Muscle layer of colon (tissue), 2 donors: ENCODE results near the gene GRK4.
"Not testable (repeated sequence)": the region's sequence is repeated elsewhere in the genome, so short reads cannot be mapped to it uniquely, and the experiment has no call there.

Source experiments
- H3K27ac ChIP-seq: one replicate; pipeline ENCODE4 v1.7.0; 2013; ENCODE audit warnings: low read depth, mild to moderate bottlenecking, low read length, moderate library complexity
- H3K27me3 ChIP-seq, 2 donors: one replicate each; pipeline ENCODE4 v1.7.0; 2013; ENCODE audit warnings: low read length in 2 of 2, mild to moderate bottlenecking in 2 of 2; ENCODE audit not compliant: insufficient read depth in 2 of 2, control insufficient read depth in 1 of 2
- H3K36me3 ChIP-seq: one replicate; pipeline ENCODE4 v1.7.0; 2013; ENCODE audit warnings: mild to moderate bottlenecking, low read length; ENCODE audit not compliant: insufficient read depth
- H3K4me1 ChIP-seq: one replicate; pipeline ENCODE4 v1.7.0; 2013; ENCODE audit warnings: mild to moderate bottlenecking, low read length; ENCODE audit not compliant: insufficient read depth
- H3K4me3 ChIP-seq, 2 donors: one replicate each; pipeline ENCODE4 v1.7.0; 2013; ENCODE audit warnings: low read length in 2 of 2, low read depth in 1 of 2, mild to moderate bottlenecking in 1 of 2, moderate library complexity in 1 of 2
- H3K9ac ChIP-seq: one replicate; pipeline ENCODE4 v1.7.0; 2013; ENCODE audit warnings: low read length
- H3K9me3 ChIP-seq: one replicate; pipeline ENCODE4 v1.7.0; 2013; ENCODE audit warnings: mild to moderate bottlenecking, low read length
- donor health status: abdominal sarcoma.
- donor health status: Adenocarcinoma of cecum.

The GRK4 gene

DNA sequence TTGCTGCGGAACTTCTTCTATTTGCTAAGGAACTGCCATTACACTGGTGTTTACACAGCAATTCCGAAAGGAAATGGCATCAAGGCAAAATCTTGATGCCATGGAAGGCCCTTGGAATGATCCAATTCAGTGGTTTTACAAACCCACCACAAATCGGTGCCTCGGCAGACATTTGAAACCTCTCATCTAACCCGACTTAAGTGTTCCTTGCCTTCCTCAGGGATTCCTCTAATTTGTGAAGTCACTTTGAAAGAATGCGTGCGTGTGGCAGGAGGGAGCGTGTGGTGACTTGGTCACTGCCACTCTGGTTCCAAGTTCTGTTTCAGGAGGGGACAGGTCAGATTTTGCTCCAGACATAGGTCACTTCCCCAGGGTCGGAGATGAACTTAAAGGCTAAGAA, 4.9 kb upstream of the GRK4 start:
- no peaks in the 10 kb centered on the region for H3K9me3 ChIP-seq
- H3K4me3 ChIP-seq: no peak overlapping the region
- H3K36me3 ChIP-seq: peaks cover 33% of the 10 kb centered on the region
- no peak overlapping the region for H3K9ac ChIP-seq
- H3K4me1 ChIP-seq: peaks cover 14% of the 10 kb centered on the region
- H3K27me3 ChIP-seq: no peaks in the 10 kb centered on the region
- H3K27ac ChIP-seq: no peak overlapping the region

DNA sequence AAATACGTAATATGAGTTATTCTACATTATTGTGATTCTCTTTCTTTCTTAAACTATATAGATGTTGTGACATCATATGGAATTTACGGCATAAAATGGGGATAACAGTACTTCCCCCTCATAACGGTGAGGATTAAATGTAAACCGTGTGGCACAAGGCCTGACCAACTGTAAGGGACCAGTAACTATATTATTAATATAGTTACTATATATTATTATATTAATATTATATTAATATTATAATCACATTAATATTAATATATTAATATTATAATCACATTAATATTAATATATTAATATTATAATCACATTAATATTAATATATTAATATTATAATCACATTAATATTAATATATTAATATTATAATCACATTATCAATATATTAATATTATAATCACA, 2.9 kb upstream of the GRK4 start:
- H3K4me3 ChIP-seq, H3K27ac ChIP-seq, H3K9ac ChIP-seq, H3K9me3 ChIP-seq, H3K27me3 ChIP-seq: not testable (repeated sequence)
- H3K4me1 ChIP-seq: peaks cover 25% of the 10 kb centered on the region
- peaks cover 21% of the 10 kb centered on the region for H3K36me3 ChIP-seq

DNA sequence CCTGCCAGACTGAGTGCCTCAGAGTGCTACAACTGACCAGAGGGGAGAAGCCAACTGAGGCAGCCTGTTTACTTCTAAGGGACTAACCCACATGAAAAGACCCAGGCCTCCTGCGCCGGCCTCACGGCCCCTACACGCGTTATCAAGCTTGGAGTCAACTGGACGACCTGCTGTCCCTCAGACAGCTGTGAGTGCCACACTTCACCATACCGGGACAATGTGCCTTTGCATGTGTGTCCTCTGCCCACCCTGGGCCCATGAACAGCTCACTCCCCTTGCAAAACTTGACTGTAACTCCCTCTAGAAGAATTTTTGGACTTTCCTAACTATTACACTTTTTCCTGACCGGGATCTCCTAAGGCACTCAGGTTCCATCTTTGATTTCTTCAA, 2.0 kb upstream of the GRK4 start:
- H3K27me3 ChIP-seq: no peaks in the 10 kb centered on the region
- H3K9me3 ChIP-seq: no peaks in the 10 kb centered on the region
- H3K4me1 ChIP-seq: peaks cover 25% of the 10 kb centered on the region
- H3K9ac ChIP-seq: no peak overlapping the region
- no peak overlapping the region for H3K27ac ChIP-seq
- peak overlapping the region in 1 of 2 donors; percentile 78 for H3K4me3 ChIP-seq
- H3K36me3 ChIP-seq: peaks cover 12% of the 10 kb centered on the region

DNA sequence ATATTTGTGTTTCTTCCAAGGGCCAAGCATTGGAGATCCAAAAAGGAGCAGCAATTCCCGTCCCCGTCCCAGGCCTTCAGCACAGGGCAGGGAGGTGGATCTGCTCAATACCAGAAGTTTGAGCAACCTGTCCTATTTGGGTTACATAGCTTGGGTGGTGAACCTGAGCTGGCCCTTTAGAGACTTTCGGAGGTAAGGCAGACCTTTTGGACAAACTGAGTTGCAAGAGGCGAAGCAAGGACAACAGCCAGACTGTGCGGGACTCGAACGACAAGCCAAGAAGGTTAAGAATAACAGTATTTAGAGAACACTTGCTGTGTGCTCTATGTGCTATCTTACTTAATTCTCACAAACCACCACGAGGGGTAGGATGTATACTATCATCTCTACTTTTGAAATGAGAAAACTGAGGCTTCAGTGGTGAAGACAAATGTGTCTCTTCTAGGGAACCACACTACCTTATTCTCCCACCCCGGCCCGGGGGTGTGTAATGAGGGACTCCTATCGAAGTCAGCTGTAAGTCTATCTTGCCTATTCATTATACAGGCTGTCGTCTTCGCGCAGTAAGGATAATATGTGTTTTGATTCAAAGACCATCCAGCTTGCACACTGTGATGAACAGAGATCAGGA, 1.4 kb upstream of the GRK4 start:
- Histone ChIP-seq H3K9me3 (no peaks in the 10 kb centered on the region), H3K36me3 (peaks cover 7% of the 10 kb centered on the region), H3K4me3 (peak overlapping the region; percentile 78 to 98), H3K27ac (peak overlapping the region; percentile 93), H3K4me1 (peaks cover 25% of the 10 kb centered on the region), H3K27me3 (no peaks in the 10 kb centered on the region), H3K9ac (peak overlapping the region; percentile 56)

DNA sequence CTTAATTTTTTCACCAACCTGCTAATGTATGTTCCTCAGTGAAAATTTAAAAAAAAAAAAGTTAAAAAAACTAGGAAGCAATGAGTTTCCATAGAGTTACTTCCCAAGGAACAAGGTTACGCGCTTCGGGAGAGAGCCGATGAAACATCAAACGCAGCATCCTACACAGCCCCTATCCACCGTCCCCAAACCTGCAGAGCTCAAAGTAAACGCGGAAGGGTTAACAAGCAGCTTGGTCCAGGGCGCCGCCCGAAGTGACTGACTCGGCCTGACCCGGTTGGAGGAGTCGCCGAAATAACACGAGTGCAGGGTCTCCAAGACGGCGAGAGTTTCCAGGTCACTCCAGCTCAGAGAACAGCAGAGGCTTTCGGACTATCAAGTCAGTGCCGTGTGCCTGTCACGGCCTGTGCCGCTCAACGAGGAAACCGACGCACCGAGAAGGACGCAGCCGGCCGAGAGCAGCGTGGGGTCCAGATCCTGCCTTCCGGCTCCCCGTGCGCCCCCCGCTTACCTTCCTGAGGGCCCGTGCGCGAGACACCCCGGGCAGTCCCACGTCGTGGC, 677 bp upstream of the GRK4 start:
- peak overlapping the region; percentile 78 to 98 for H3K4me3 ChIP-seq
- H3K27ac ChIP-seq: peak overlapping the region; percentile 93
- H3K27me3 ChIP-seq: no peaks in the 10 kb centered on the region
- H3K4me1 ChIP-seq: peaks cover 25% of the 10 kb centered on the region
- peak overlapping the region; percentile 56 for H3K9ac ChIP-seq
- H3K36me3 ChIP-seq: no peaks in the 10 kb centered on the region
- H3K9me3 ChIP-seq: no peaks in the 10 kb centered on the region

DNA sequence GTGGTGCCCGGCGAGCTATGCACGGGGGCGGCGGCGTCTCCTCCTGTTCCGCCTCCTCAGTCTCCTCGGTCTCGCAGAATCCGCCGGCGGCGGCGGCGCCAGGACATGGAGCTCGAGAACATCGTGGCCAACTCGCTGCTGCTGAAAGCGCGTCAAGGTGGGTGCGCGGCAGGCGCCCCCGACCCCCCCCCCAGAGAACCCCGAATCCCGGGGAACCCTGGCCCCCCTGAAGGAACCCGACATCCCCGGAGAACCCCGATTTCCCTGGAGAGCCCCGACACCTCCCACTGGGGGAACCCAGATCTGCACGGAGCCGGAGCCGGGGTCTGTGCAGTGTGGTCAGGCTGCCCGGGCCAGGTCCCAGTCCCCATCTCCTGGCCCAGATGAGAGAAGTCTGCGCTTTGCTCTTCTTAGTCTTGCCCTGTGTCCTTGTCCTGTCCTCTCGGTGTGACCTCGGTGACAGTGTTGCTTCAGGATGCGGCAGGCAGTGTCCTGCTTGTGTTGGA, 648 bp downstream of the GRK4 start:
- Histone ChIP-seq H3K27ac (peak overlapping the region; percentile 93), H3K36me3 (no peaks in the 10 kb centered on the region), H3K27me3 (no peaks in the 10 kb centered on the region), H3K4me3 (peak overlapping the region; percentile 78 to 98), H3K4me1 (peaks cover 25% of the 10 kb centered on the region), H3K9me3 (no peaks in the 10 kb centered on the region), H3K9ac (peak overlapping the region; percentile 76)

DNA sequence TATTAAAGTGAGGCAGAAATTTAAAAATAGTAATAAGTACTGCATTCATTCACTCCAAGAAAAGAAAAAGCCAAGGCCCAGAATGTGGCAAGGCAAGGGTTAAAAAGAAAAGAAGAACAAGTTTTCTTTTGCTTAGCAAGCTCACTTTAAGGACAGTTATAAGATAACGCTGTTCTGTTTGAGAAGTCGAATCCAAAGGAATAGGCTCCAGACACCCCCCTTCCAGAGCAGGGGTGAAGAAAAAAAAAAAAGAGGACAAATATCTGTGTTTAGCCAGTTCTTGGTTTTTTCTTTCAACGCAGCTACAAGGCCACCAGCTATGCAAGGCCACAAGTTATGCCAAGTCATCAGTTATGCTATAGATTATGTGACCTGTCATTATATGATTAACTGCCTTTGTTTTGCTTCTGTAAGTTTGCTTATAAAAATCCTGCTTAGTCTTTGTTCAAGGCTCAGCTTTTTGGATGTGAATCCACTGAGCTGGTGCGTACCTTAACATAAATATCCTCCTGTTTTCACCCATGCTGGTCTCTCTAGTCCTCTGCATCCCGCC, 1.4 kb downstream of the GRK4 start:
- H3K9ac ChIP-seq: no peak overlapping the region
- no peaks in the 10 kb centered on the region for H3K36me3 ChIP-seq
- no peak overlapping the region for H3K27ac ChIP-seq
- H3K4me1 ChIP-seq: peaks cover 25% of the 10 kb centered on the region
- H3K27me3 ChIP-seq: no peaks in the 10 kb centered on the region
- no peaks in the 10 kb centered on the region for H3K9me3 ChIP-seq
- H3K4me3 ChIP-seq: peak overlapping the region in 1 of 2 donors; percentile 78

DNA sequence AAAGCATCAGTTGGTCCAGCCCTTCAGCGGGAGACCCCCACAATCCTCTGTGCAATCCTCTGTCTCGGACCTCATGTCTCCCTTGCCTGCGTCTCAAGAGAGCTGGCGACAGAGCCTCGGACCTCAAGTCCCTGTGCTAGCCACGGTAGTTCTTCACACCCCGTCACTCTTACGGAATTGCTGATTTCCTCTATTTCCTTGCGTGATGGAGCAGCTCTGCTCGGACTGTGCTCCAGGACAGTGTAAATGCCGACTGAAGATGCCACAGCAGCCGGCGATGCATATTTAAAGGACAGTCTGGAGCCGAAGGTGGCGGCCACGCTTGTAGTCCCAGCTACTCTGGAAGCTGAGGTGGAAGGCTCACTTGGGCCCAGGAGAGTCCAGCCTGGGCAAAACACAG, 1.9 kb downstream of the GRK4 start:
- peaks cover 25% of the 10 kb centered on the region for H3K4me1 ChIP-seq
- no peaks in the 10 kb centered on the region for H3K27me3 ChIP-seq
- no peak overlapping the region for H3K9ac ChIP-seq
- no peak overlapping the region for H3K27ac ChIP-seq
- no peaks in the 10 kb centered on the region for H3K9me3 ChIP-seq
- no peak overlapping the region for H3K4me3 ChIP-seq
- H3K36me3 ChIP-seq: no peaks in the 10 kb centered on the region

DNA sequence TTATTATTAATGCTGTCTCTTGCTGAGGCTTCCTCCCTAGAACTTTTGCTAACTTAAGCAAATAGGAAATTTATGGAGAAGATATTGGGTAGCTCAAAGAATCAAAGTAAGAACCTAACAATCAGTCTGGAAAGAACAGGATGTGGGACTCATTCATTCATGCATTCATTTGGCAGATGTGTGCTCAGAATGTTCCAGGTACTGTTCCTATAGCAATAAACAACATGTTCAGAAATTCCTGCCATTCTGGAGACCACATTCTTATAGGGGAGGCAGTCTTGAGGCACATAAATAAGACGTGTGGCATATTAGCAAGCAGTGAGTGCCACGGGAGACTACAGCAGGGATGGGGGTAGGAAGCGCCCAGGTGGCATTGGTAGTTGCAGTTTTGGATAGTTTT, 5.0 kb downstream of the GRK4 start:
- H3K36me3 ChIP-seq: no peaks in the 10 kb centered on the region
- H3K9me3 ChIP-seq: no peaks in the 10 kb centered on the region
- H3K4me3 ChIP-seq: no peak overlapping the region
- H3K4me1 ChIP-seq: peaks cover 11% of the 10 kb centered on the region
- no peak overlapping the region for H3K27ac ChIP-seq
- no peaks in the 10 kb centered on the region for H3K27me3 ChIP-seq
- no peak overlapping the region for H3K9ac ChIP-seq

DNA sequence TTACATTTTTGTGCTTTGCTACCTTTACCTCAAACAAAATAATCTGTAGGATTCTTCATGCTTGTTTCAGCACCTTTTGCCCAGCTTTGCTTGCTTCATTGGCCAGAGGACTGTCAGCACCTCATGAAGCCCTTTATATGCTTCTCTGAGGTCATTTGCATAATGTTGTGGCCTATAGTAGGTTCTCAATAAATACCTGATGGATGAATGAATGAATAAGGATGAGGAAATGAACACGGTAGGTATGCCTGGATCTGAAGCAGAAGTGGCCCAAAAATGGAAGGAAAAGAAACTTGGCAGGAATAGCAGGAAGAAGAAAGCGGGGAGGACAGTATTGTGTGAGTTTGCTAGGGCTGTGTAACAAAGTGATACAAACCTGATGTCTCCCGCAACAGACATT, 7.9 kb downstream of the GRK4 start:
- Histone ChIP-seq H3K27me3 (no peaks in the 10 kb centered on the region), H3K9ac (no peak overlapping the region), H3K36me3 (no peaks in the 10 kb centered on the region)

DNA sequence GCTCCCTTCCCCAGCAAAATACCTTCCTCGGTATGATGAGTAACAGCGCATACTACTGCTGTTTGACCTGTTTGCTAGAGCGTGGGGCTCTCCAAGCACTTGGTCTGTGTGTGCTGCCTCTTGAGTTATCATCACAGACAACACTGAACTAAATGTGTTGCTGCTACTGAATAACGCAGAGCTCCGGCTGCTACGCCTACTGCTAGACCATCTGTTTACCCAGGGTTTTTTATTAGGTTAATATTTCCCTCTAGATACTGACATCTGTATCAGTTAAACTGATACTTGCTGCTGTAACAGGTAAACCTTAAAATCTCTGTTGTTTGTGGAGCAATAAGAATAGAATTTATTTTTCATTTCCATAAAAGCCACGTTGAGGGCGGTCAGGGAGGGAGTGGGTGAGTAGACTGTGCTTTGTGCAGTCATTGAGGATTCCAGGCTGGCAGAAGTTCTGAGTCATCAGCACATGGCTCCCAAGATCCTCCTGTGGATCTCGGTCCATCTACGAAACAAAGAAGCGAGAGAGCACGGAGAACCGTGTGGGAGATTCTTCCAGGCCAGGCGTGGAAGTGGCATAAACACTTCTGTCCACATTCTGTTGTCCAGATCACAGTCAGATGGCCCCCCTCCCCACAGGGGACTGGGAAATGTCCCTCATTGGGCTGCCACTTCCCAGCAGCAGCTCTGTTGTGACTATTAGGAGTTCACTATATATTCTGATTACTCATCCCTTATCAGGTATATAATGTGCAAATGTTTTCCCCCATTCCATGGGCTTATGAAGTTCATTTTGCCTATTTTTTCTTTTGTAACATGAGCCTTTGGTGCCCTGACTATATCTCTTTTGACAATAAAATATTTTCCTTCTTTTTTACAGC, 14.1 kb downstream of the GRK4 start:
- no peak overlapping the region for H3K9ac ChIP-seq

More for the DNA sequence above, 7.9 kb downstream of the GRK4 start:
- Histone ChIP-seq H3K27ac (no peak overlapping the region), H3K4me3 (no peak overlapping the region), H3K4me1 (no peaks in the 10 kb centered on the region), H3K9me3 (no peaks in the 10 kb centered on the region)

More for the DNA sequence above, 14.1 kb downstream of the GRK4 start:
- Histone ChIP-seq H3K27ac (no peak overlapping the region), H3K4me1 (no peaks in the 10 kb centered on the region), H3K36me3 (no peaks in the 10 kb centered on the region), H3K27me3 (no peaks in the 10 kb centered on the region), H3K9me3 (no peaks in the 10 kb centered on the region), H3K4me3 (no peak overlapping the region)
